ENCODE results near the gene CACNG5.
"Not testable (repeated sequence)": the region's sequence is repeated elsewhere in the genome, so short reads cannot be mapped to it uniquely, and the experiment has no call there.

The CACNG5 gene

DNA sequence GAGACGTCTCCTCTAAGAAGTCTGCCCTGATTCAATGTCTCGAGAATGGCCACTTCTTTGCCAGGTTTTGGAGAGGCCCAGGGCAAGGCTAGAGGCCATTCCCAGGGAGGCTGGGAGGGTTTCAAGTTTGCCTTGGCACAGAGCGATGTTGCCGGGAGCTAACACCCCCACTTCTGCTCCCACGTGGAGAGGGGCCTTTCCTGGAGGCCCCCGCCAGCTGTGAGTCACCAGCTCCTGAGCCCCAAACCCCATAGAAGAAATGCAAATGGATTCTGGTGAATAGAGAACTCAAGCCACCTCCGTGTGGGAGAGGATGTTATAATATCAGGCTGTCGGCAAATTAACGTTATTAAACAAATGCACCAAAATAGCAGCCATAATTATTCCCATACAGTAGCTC lies 62.2 kb downstream of the CACNG5 start:
- Histone ChIP-seq H3K27ac (ENCODE audit: low read depth, low read length) (no peak overlapping the region), H3K36me3 (ENCODE audit: control insufficient read depth in 5 of 5, insufficient read depth in 5 of 5, low read length in 5 of 5) (no peaks in the 10 kb centered on the region), H3K9ac (ENCODE audit: low read length in 5 of 5) (no peak overlapping the region), H3K27me3 (ENCODE audit: control insufficient read depth in 5 of 5, insufficient read depth in 4 of 5, low read length in 5 of 5) (peaks cover 3 to 13% (median 9%) of the 10 kb centered on the region in 5 donors), H3K4me1 (ENCODE audit: control insufficient read depth in 5 of 5, insufficient read depth in 5 of 5, low read length in 5 of 5) (peaks cover 0 to 2% (median 0%) of the 10 kb centered on the region in 5 donors), H3K4me3 (ENCODE audit: low read depth in 1 of 5, low read length in 5 of 5) (no peak overlapping the region), H3K9me3 (ENCODE audit: control insufficient read depth in 5 of 5, low read length in 5 of 5) (no peaks in the 10 kb centered on the region)

DNA sequence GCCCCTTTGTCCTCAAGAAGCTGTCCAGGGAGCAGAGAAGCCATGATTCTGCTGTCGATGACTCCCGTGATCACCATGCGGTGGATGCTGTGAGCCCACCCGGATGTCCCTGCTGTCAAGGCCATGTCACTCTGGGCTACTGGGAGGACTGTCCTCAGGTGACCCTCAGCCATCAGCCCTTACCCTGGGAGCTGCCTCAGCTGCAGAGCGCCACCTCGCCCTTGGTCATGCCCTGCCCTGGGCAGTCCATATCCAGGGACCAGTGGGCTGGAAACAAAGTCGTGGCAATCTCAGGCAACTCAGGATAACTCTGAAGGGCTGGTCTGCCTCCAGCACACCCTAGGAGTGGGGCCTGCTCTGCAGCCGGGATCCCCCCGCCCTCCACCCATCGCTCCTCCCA lies 63.6 kb downstream of the CACNG5 start:
- H3K9ac ChIP-seq (ENCODE audit: low read length in 5 of 5): no peak overlapping the region
- H3K27ac ChIP-seq (ENCODE audit: low read depth, low read length): no peak overlapping the region
- H3K9me3 ChIP-seq (ENCODE audit: control insufficient read depth in 5 of 5, low read length in 5 of 5): no peaks in the 10 kb centered on the region
- no peaks in the 10 kb centered on the region for H3K4me1 ChIP-seq (ENCODE audit: control insufficient read depth in 5 of 5, insufficient read depth in 5 of 5, low read length in 5 of 5)
- no peaks in the 10 kb centered on the region for H3K36me3 ChIP-seq (ENCODE audit: control insufficient read depth in 5 of 5, insufficient read depth in 5 of 5, low read length in 5 of 5)
- peaks cover 3 to 13% (median 9%) of the 10 kb centered on the region in 5 donors for H3K27me3 ChIP-seq (ENCODE audit: control insufficient read depth in 5 of 5, insufficient read depth in 4 of 5, low read length in 5 of 5)
- H3K4me3 ChIP-seq (ENCODE audit: low read depth in 1 of 5, low read length in 5 of 5): no peak overlapping the region

DNA sequence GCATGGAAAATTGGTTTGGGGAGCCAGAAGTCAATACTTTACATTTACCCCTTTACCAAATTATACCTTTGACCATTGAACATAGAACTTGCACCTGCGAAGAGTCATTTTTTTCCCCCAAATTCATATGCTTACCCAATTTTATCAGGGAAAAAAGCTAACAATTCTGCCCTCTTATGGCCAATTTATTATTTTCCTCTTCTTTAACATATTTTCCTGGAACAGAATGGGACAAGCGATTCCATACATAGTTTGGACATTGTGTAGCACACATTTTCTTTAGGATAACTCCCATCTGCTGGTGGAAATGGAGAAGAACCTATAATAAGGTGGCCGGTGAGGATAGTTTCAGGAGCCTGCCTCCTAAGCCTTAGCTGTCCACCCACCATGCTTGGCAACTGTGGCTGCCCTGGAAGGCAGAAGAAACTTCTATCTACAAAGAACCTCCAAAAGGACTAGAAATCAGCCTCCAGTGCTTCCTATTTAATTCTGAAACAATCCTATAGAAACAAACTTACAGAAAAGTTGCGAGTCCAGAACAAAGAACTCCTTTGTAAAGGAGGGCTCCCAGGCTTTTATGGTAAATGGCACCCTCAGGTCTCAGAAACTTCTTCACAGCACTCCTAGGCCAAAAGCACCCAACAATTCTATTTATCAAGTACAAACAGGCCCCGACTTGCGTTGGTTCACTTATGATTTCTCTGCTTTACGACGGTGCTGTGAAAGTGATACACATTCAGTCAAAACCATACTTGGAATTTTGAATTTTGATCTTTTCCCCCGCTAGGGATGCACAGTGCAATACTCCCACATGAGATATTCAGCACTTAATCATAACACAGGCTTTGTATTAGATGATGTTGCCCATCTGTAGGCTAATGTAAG lies 65.5 kb downstream of the CACNG5 start:
- Histone ChIP-seq H3K9me3 (ENCODE audit: control insufficient read depth in 5 of 5, low read length in 5 of 5) (no peaks in the 10 kb centered on the region), H3K27ac (ENCODE audit: low read depth, low read length) (no peak overlapping the region), H3K4me3 (ENCODE audit: low read depth in 1 of 5, low read length in 5 of 5) (no peak overlapping the region), H3K9ac (ENCODE audit: low read length in 5 of 5) (no peak overlapping the region), H3K27me3 (ENCODE audit: control insufficient read depth in 5 of 5, insufficient read depth in 4 of 5, low read length in 5 of 5) (peaks cover 3 to 10% (median 9%) of the 10 kb centered on the region in 5 donors), H3K36me3 (ENCODE audit: control insufficient read depth in 5 of 5, insufficient read depth in 5 of 5, low read length in 5 of 5) (no peaks in the 10 kb centered on the region), H3K4me1 (ENCODE audit: control insufficient read depth in 5 of 5, insufficient read depth in 5 of 5, low read length in 5 of 5) (peaks cover 0 to 10% (median 4%) of the 10 kb centered on the region in 5 donors)

DNA sequence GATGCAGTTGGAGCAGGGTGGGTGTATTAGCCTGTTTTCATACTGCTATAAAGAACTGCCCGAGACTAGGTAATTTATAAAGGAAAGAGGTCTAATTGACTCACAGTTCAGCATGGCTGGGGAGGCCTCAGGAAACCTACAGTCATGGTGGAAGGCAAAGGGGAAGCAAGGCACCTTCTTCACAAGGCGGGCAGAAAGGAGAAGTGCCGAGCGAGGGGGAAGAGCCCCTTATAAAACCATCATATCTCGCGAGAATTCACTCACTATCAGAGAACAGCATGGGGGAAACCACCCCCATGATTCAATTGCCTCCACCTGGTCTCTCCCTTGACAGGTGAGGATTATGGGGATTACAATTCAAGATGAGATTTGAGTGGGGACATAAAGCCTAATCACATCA lies 68.4 kb downstream of the CACNG5 start:
- not testable (repeated sequence) for H3K36me3 ChIP-seq (ENCODE audit: control insufficient read depth in 5 of 5, insufficient read depth in 5 of 5, low read length in 5 of 5); H3K27ac ChIP-seq (ENCODE audit: low read depth, low read length); H3K4me3 ChIP-seq (ENCODE audit: low read depth in 1 of 5, low read length in 5 of 5); H3K9ac ChIP-seq (ENCODE audit: low read length in 5 of 5); H3K27me3 ChIP-seq (ENCODE audit: control insufficient read depth in 5 of 5, insufficient read depth in 4 of 5, low read length in 5 of 5); H3K9me3 ChIP-seq (ENCODE audit: control insufficient read depth in 5 of 5, low read length in 5 of 5)
- H3K4me1 ChIP-seq (ENCODE audit: control insufficient read depth in 5 of 5, insufficient read depth in 5 of 5, low read length in 5 of 5): peaks cover 0 to 10% (median 5%) of the 10 kb centered on the region in 5 donors

DNA sequence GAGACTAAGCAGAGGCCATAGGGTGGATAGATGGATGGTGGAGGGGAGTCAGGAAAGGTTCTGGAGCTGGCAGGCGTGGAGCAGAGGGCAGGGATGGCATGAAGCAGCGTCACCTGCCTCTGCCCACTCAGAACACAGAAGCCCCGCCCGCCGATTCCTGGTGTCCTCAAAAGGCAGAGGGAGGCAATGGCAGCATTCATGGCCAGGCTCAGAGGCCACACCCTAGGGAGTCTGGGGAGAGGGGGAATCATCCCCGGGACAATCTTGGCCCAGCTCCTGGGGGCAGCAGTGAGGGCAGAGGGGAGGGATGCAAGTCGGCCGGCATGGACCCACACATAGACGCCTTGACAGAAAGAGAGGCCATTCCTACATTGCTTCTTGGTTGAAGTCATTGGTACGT lies 68.9 kb downstream of the CACNG5 start:
- Histone ChIP-seq H3K27me3 (ENCODE audit: control insufficient read depth in 5 of 5, insufficient read depth in 4 of 5, low read length in 5 of 5) (peaks cover 0 to 4% (median 0%) of the 10 kb centered on the region in 5 donors), H3K36me3 (ENCODE audit: control insufficient read depth in 5 of 5, insufficient read depth in 5 of 5, low read length in 5 of 5) (no peaks in the 10 kb centered on the region), H3K4me3 (ENCODE audit: low read depth in 1 of 5, low read length in 5 of 5) (no peak overlapping the region), H3K9ac (ENCODE audit: low read length in 5 of 5) (no peak overlapping the region), H3K9me3 (ENCODE audit: control insufficient read depth in 5 of 5, low read length in 5 of 5) (no peaks in the 10 kb centered on the region), H3K4me1 (ENCODE audit: control insufficient read depth in 5 of 5, insufficient read depth in 5 of 5, low read length in 5 of 5) (peaks cover 0 to 10% (median 5%) of the 10 kb centered on the region in 5 donors), H3K27ac (ENCODE audit: low read depth, low read length) (no peak overlapping the region)

DNA sequence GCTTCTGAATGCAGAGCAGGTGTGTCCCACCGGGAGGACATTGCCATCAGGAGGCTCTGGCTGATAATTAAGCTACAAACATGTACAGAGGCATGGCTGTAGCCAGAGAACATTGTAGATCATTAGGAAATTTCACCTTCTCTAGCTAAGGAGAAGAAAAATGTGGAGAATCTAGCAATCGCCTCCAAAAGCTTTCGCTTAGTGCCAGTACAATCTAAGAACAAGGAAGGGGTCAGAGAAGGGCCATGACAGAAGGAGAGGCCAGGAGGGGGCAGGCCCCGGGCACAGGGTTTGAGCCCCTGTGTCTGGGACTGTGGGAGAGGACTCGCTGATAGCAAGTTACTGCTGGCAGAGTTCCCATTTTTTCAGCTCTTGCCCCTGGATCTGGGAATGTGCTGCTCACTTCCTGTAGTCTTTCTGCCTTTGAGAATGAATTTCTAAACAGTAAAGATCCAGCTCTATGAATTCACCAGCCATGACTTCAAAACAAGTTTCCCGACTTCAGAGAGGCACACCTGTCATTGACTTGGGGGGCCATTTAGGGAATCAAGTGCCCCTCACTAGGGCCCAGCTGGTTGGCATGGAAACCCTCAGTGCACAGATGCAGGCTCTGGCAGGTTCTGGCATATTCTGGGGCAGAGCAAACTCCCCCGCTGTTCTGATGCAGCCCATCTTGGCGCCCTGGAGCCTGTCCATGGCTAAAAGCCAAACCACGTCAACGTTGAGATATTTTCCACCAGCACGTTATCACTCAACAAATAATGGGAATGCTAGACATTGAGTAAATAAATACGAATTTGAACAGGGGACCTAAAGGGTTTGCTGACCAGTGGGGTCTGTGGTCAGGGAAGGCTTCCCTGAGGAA lies 70.1 kb downstream of the CACNG5 start:
- Histone ChIP-seq H3K36me3 (ENCODE audit: control insufficient read depth in 5 of 5, insufficient read depth in 5 of 5, low read length in 5 of 5) (no peaks in the 10 kb centered on the region), H3K4me1 (ENCODE audit: control insufficient read depth in 5 of 5, insufficient read depth in 5 of 5, low read length in 5 of 5) (peaks cover 0 to 10% (median 5%) of the 10 kb centered on the region in 5 donors), H3K9me3 (ENCODE audit: control insufficient read depth in 5 of 5, low read length in 5 of 5) (no peaks in the 10 kb centered on the region), H3K27me3 (ENCODE audit: control insufficient read depth in 5 of 5, insufficient read depth in 4 of 5, low read length in 5 of 5) (no peaks in the 10 kb centered on the region), H3K4me3 (ENCODE audit: low read depth in 1 of 5, low read length in 5 of 5) (no peak overlapping the region), H3K9ac (ENCODE audit: low read length in 5 of 5) (no peak overlapping the region), H3K27ac (ENCODE audit: low read depth, low read length) (no peak overlapping the region)

DNA sequence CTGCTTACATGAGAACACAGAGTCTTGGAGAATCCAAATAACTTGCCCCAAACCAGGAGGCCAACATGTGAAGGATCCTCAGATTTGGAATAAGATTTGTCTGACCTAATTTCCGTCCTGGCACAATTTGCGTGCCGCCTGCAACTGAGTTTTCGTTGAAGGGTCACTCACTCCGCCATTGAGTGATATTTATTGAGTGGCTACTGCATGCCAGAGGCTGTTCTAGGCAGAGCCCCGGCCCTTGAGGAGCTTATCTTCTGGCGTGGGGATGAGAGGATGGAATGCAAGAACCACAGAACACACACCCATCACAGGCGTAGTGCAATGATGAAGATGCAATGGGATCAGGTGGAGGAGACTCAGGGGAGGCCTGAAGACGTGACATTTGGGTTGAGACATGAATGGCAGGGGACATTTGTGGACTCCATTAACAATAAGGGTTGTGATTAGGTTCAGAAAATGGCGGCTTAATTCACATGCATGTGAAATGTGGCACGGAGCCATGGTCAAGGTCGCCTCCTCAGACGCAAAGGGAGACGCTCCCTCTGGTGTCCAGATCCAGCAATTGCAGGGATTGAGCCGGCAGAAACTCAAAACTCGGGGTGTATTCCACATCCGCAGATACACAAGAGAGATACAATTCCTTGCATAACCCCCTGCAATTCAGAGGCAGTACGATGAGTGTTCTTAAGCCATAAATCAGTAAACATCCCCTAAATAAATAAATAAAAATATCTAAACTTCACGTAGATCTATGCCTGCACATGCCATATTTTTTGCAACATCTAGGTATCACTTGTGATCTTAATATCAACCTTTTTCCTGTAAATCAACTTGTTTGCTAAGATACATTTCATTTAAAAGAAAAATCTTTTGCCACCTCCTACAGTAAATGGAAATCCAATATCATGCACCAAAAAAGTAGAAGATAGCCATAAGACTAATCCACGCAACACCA lies 71.7 kb downstream of the CACNG5 start:
- Histone ChIP-seq H3K4me1 (ENCODE audit: control insufficient read depth in 5 of 5, insufficient read depth in 5 of 5, low read length in 5 of 5) (peaks cover 0 to 10% (median 5%) of the 10 kb centered on the region in 5 donors), H3K27ac (ENCODE audit: low read depth, low read length) (no peak overlapping the region), H3K9ac (ENCODE audit: low read length in 5 of 5) (no peak overlapping the region), H3K9me3 (ENCODE audit: control insufficient read depth in 5 of 5, low read length in 5 of 5) (no peaks in the 10 kb centered on the region), H3K36me3 (ENCODE audit: control insufficient read depth in 5 of 5, insufficient read depth in 5 of 5, low read length in 5 of 5) (no peaks in the 10 kb centered on the region), H3K27me3 (ENCODE audit: control insufficient read depth in 5 of 5, insufficient read depth in 4 of 5, low read length in 5 of 5) (no peaks in the 10 kb centered on the region), H3K4me3 (ENCODE audit: low read depth in 1 of 5, low read length in 5 of 5) (no peak overlapping the region)

DNA sequence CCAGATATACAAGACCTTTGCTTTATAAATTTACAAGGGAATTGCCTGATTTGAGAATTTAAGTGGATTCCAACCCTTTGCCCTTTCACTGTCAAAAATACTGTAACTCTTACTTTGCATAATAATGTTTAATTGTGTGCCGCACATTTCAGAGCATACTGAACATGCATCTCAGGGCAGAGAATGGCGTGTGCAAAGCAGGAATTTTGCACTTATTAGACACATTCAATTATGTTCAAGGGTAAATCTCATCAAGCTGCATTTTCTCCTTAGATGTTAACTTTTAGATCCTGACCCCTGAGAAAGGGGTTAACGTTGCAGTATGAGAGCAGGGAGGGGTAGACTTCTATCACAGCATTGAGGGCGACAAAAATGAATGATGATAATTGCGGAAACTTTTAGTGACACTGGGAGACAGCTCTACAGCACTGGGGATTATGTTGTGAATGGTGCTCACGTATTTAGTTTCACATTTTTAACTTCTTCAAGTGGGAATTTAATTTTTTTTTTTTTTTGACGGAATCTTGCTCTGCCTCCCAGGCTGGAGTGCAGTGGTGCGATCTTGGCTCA lies 75.0 kb downstream of the CACNG5 start:
- Histone ChIP-seq H3K4me3 (ENCODE audit: low read depth in 1 of 5, low read length in 5 of 5) (no peak overlapping the region), H3K36me3 (ENCODE audit: control insufficient read depth in 5 of 5, insufficient read depth in 5 of 5, low read length in 5 of 5) (no peaks in the 10 kb centered on the region), H3K27me3 (ENCODE audit: control insufficient read depth in 5 of 5, insufficient read depth in 4 of 5, low read length in 5 of 5) (peaks cover 2 to 11% (median 4%) of the 10 kb centered on the region in 5 donors), H3K9ac (ENCODE audit: low read length in 5 of 5) (no peak overlapping the region), H3K9me3 (ENCODE audit: control insufficient read depth in 5 of 5, low read length in 5 of 5) (no peaks in the 10 kb centered on the region), H3K27ac (ENCODE audit: low read depth, low read length) (no peak overlapping the region), H3K4me1 (ENCODE audit: control insufficient read depth in 5 of 5, insufficient read depth in 5 of 5, low read length in 5 of 5) (peaks cover 0 to 5% (median under 1%) of the 10 kb centered on the region in 5 donors)

DNA sequence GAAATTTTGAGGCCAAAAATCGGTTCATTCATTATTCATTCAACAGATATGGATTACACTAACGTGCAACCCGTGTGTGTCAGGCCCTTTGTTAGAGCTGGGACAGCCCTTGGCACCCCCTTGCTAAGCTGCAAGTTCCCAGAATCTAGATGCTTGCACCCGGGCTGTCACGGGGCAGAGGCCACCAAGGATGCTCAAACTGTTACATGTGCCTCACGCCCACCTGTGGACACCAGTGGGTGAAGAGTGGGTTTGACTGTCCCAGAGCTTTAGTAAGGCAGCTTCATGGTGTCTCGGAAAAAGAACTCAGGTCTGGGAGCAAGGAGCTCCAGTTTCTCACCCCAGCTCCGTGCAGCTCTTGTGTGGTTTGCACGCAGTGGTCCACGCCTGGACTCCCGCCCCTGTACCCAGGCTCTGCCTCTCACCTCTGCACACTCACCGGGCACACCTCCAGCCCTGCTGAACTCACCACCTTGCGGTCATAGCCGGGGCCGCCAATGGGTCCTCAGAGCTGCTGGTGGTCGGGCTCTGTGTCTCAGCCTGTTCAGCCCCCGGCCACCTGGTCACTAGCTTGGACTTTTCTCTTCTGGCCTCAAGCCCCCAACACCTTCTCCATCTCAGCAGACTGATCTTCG lies 75.9 kb downstream of the CACNG5 start:
- no peak overlapping the region for H3K9ac ChIP-seq (ENCODE audit: low read length in 5 of 5)
- H3K27me3 ChIP-seq (ENCODE audit: control insufficient read depth in 5 of 5, insufficient read depth in 4 of 5, low read length in 5 of 5): peaks cover 4 to 17% (median 4%) of the 10 kb centered on the region in 5 donors
- H3K9me3 ChIP-seq (ENCODE audit: control insufficient read depth in 5 of 5, low read length in 5 of 5): no peaks in the 10 kb centered on the region
- H3K4me1 ChIP-seq (ENCODE audit: control insufficient read depth in 5 of 5, insufficient read depth in 5 of 5, low read length in 5 of 5): no peaks in the 10 kb centered on the region
- H3K4me3 ChIP-seq (ENCODE audit: low read depth in 1 of 5, low read length in 5 of 5): no peak overlapping the region
- H3K27ac ChIP-seq (ENCODE audit: low read depth, low read length): no peak overlapping the region
- H3K36me3 ChIP-seq (ENCODE audit: control insufficient read depth in 5 of 5, insufficient read depth in 5 of 5, low read length in 5 of 5): no peaks in the 10 kb centered on the region
